ENCODE data around the gene AUTS2.

AUTS2 gene

GRCh38 chr7:70598976-70599375 is 1000.7 kb downstream of the AUTS2 start:
- DNase-seq (ENCODE audit: low read depth), result no peak

- no peak for DNase-seq (ENCODE audit: low read depth)
These were observed 1001.3 kb downstream of the AUTS2 start for GRCh38 chr7:70599446-70600190.

- DNase-seq (ENCODE audit: low read depth), result no peak
These were observed 1002.7 kb downstream of the AUTS2 start for GRCh38 chr7:70600993-70601392.

- DNase-seq (ENCODE audit: low read depth), result no peak
These were observed 1003.8 kb downstream of the AUTS2 start for GRCh38 chr7:70602117-70602516.

GRCh38 chr7:70607281-70607680 is 1009.0 kb downstream of the AUTS2 start:
- DNase-seq (ENCODE audit: low read depth), result no peak

- no peak for DNase-seq (ENCODE audit: low read depth)
These were observed 1009.5 kb downstream of the AUTS2 start for GRCh38 chr7:70607759-70608158.

GRCh38 chr7:70608229-70608628 is 1010.0 kb downstream of the AUTS2 start:
- no peak for DNase-seq (ENCODE audit: low read depth)

- no peak for DNase-seq (ENCODE audit: low read depth)
These were observed 1014.5 kb downstream of the AUTS2 start for GRCh38 chr7:70612811-70613210.

GRCh38 chr7:70614237-70615045 is 1016.2 kb downstream of the AUTS2 start:
- DNase-seq (ENCODE audit: low read depth), result no peak

- DNase-seq (ENCODE audit: low read depth), result no peak
These were observed 1016.9 kb downstream of the AUTS2 start for GRCh38 chr7:70615066-70615606.

GRCh38 chr7:70616211-70616610 is 1017.9 kb downstream of the AUTS2 start:
- no peak for DNase-seq (ENCODE audit: low read depth)

- no peak for DNase-seq (ENCODE audit: low read depth)
These were observed 1018.5 kb downstream of the AUTS2 start for GRCh38 chr7:70616821-70617220.

- no peak for DNase-seq (ENCODE audit: low read depth)
These were observed 1019.8 kb downstream of the AUTS2 start for GRCh38 chr7:70618020-70618551.

- DNase-seq (ENCODE audit: low read depth), result no peak
These were observed 1020.9 kb downstream of the AUTS2 start for GRCh38 chr7:70619130-70619529.

GRCh38 chr7:70619659-70620058 is 1021.4 kb downstream of the AUTS2 start:
- DNase-seq (ENCODE audit: low read depth), result no peak

GRCh38 chr7:70620333-70621055 is 1022.2 kb downstream of the AUTS2 start:
- no peak for DNase-seq (ENCODE audit: low read depth)

GRCh38 chr7:70621954-70622600 is 1023.8 kb downstream of the AUTS2 start:
- no peak for DNase-seq (ENCODE audit: low read depth)

- DNase-seq (ENCODE audit: low read depth), result no peak
These were observed 1024.7 kb downstream of the AUTS2 start for GRCh38 chr7:70622936-70623335.

GRCh38 chr7:70624500-70625103 is 1026.3 kb downstream of the AUTS2 start:
- DNase-seq (ENCODE audit: low read depth), result no peak

- no peak for DNase-seq (ENCODE audit: low read depth)
These were observed 1029.2 kb downstream of the AUTS2 start for GRCh38 chr7:70627461-70627860.

- no peak for DNase-seq (ENCODE audit: low read depth)
These were observed 1032.2 kb downstream of the AUTS2 start for GRCh38 chr7:70630440-70630817.
